SK-N-SH treated with all-trans-retinoic acid at 6 μM for 48 hours (cell line): Measurements from ENCODE around the gene SYNJ2.

Experiments used
- ATAC-seq: fragments of 200-7000 bp; cut with Tn5 transposase; 3 replicates; pipeline ENCODE4 v1.9.1; 2020; ENCODE audit warnings: mild to moderate bottlenecking, moderate library complexity
- ARNTL ChIP-seq: fragments of 450-650 bp; formaldehyde crosslinking; IDR thresholded peaks from 2 replicates; pipeline ENCODE4 v1.5.0; 2020; ENCODE audit warnings: low read depth, mild to moderate bottlenecking, moderate library complexity, borderline replicate concordance
- BACH2 ChIP-seq: fragments of 250-450 bp; sonication (Bioruptor Pico); IDR thresholded peaks from 2 replicates; pipeline ENCODE4 v1.9.0; 2021; ENCODE audit warnings: mild to moderate bottlenecking, borderline replicate concordance
- CSDC2 ChIP-seq: fragments of 250-450 bp; sonication (Bioruptor Pico); IDR thresholded peaks from 2 replicates; pipeline ENCODE4 v1.5.0; 2020; ENCODE audit warnings: mild to moderate bottlenecking, moderate library complexity
- CSRNP3 ChIP-seq: fragments of 250-450 bp; sonication (Bioruptor Pico); IDR thresholded peaks from 2 replicates; pipeline ENCODE4 v1.5.1; 2021; ENCODE audit warnings: mild to moderate bottlenecking, moderate library complexity
- GLIS3 ChIP-seq: fragments of 250-450 bp; sonication (Bioruptor Pico); IDR thresholded peaks from 2 replicates; pipeline ENCODE4 v1.5.0; 2020; ENCODE audit warnings: mild to moderate bottlenecking, moderate library complexity
- ISL1 ChIP-seq: fragments of 250-450 bp; sonication (Bioruptor Pico); IDR thresholded peaks from 2 replicates; pipeline ENCODE4 v2.1.2; 2022; ENCODE audit warnings: mild to moderate bottlenecking, moderate library complexity
- PATZ1 ChIP-seq: fragments of 250-450 bp; sonication (Bioruptor Pico); IDR thresholded peaks from 2 replicates; pipeline ENCODE4 v1.8.0; 2020; ENCODE audit warnings: mild to moderate bottlenecking, moderate library complexity, borderline replicate concordance
- POU6F1 ChIP-seq: fragments of 250-450 bp; sonication (Bioruptor Pico); IDR thresholded peaks from 2 replicates; pipeline ENCODE4 v1.8.0; 2021; ENCODE audit warnings: low read depth, mild to moderate bottlenecking, moderate library complexity, borderline replicate concordance
- PPARA ChIP-seq: fragments of 250-450 bp; sonication (Bioruptor Pico); IDR thresholded peaks from 2 replicates; pipeline ENCODE4 v1.5.0; 2020; ENCODE audit warnings: mild to moderate bottlenecking, borderline replicate concordance
- RARB ChIP-seq: fragments of 250-450 bp; sonication (Bioruptor Pico); IDR thresholded peaks from 2 replicates; pipeline ENCODE4 v1.8.0; 2021; ENCODE audit warnings: mild to moderate bottlenecking, moderate library complexity
- TCF4 ChIP-seq: fragments of 250-450 bp; sonication (Bioruptor Pico); IDR thresholded peaks from 2 replicates; pipeline ENCODE4 v1.8.0; 2021; ENCODE audit warnings: mild to moderate bottlenecking, moderate library complexity, borderline replicate concordance
- TOX ChIP-seq: fragments of 250-450 bp; sonication (Bioruptor Pico); IDR thresholded peaks from 2 replicates; pipeline ENCODE4 v1.8.0; 2021; ENCODE audit warnings: mild to moderate bottlenecking, moderate library complexity, borderline replicate concordance
- TSHZ2 ChIP-seq: fragments of 250-450 bp; sonication (Bioruptor Pico); IDR thresholded peaks from 2 replicates; pipeline ENCODE4 v1.5.0; 2020; ENCODE audit warnings: mild to moderate bottlenecking, moderate library complexity
- ZC3H10 ChIP-seq: fragments of 250-450 bp; sonication (Bioruptor Pico); IDR thresholded peaks from 2 replicates; pipeline ENCODE4 v1.5.1; 2021; ENCODE audit warnings: mild to moderate bottlenecking, moderate library complexity
- ZFP3 ChIP-seq: fragments of 250-450 bp; sonication (Bioruptor Pico); IDR thresholded peaks from 2 replicates; pipeline ENCODE4 v1.5.0; 2020; ENCODE audit warnings: mild to moderate bottlenecking, moderate library complexity
- ZFP30 ChIP-seq: fragments of 450-650 bp; formaldehyde crosslinking; IDR thresholded peaks from 2 replicates; pipeline ENCODE4 v1.5.0; 2022; ENCODE audit warnings: mild to moderate bottlenecking, moderate library complexity
- ZNF565 ChIP-seq: fragments of 450-650 bp; formaldehyde crosslinking; conservative IDR thresholded peaks from 2 replicates; pipeline ENCODE4 v1.5.0; 2020; ENCODE audit warnings: low read depth, mild to moderate bottlenecking, moderate library complexity
- ZNF8 ChIP-seq: fragments of 450-650 bp; formaldehyde crosslinking; IDR thresholded peaks from 2 replicates; pipeline ENCODE4 v1.5.0; 2020; ENCODE audit warnings: mild to moderate bottlenecking, moderate library complexity

The SYNJ2 gene

GRCh38 chr6:158026901-158027589 is 45.4 kb downstream of the SYNJ2 start:
- TF ChIP-seq TCF4 (CRISPR knock-in tag): no peak
- 0 out of 2 replicates have a peak, but pooled peaks have one; percentile 2 for TF ChIP-seq TSHZ2
- ATAC-seq: no peak

- TF ChIP-seq POU6F1 (CRISPR knock-in tag): no peak
- peak; percentile 97 for TF ChIP-seq ZFP3 (CRISPR knock-in tag)
- TF ChIP-seq, all 23 proteins: peak for 1
- no peak for ATAC-seq
Observed at GRCh38 chr6:158027590-158028285, 46.1 kb downstream of the SYNJ2 start.

- ATAC-seq: no peak
- TF ChIP-seq CSRNP3 (CRISPR knock-in tag) (no peak), ARNTL (CRISPR knock-in tag) (no peak), POU6F1 (CRISPR knock-in tag) (no peak), ISL1 (CRISPR knock-in tag) (no peak), RARB (CRISPR knock-in tag) (no peak), TCF4 (CRISPR knock-in tag) (no peak), BACH2 (CRISPR knock-in tag) (no peak), CSDC2 (CRISPR knock-in tag) (no peak), ZFP30 (CRISPR knock-in tag) (no peak), GLIS3 (CRISPR knock-in tag) (no peak), TOX (CRISPR knock-in tag) (no peak), ZFP3 (CRISPR knock-in tag) (no peak)
Observed at GRCh38 chr6:158028421-158028820, 46.8 kb downstream of the SYNJ2 start.

GRCh38 chr6:158028876-158029275 is 47.2 kb downstream of the SYNJ2 start:
- ATAC-seq: no peak
- TF ChIP-seq TCF4 (CRISPR knock-in tag) (no peak), PPARA (CRISPR knock-in tag) (no peak), TOX (CRISPR knock-in tag) (no peak), ZNF565 (no peak), ZC3H10 (CRISPR knock-in tag) (no peak), BACH2 (CRISPR knock-in tag) (no peak), ISL1 (CRISPR knock-in tag) (no peak), ARNTL (CRISPR knock-in tag) (no peak), PATZ1 (CRISPR knock-in tag) (no peak), POU6F1 (CRISPR knock-in tag) (no peak), ZNF8 (CRISPR knock-in tag) (no peak), CSRNP3 (CRISPR knock-in tag) (no peak)
